GM12873 (cell line): ENCODE results near the gene ZNF84.

Experiments used
- TF ChIP-seq, protein P1 (sequence below): IDR thresholded peaks from 2 replicates; pipeline ENCODE4 v1.5.1; 2012; ENCODE audit warnings: low read depth, mild to moderate bottlenecking, moderate library complexity, low read length, control low read depth; ENCODE audit not compliant: insufficient read depth; ENCODE audit errors: missing control alignments

Gene ZNF84

DNA sequence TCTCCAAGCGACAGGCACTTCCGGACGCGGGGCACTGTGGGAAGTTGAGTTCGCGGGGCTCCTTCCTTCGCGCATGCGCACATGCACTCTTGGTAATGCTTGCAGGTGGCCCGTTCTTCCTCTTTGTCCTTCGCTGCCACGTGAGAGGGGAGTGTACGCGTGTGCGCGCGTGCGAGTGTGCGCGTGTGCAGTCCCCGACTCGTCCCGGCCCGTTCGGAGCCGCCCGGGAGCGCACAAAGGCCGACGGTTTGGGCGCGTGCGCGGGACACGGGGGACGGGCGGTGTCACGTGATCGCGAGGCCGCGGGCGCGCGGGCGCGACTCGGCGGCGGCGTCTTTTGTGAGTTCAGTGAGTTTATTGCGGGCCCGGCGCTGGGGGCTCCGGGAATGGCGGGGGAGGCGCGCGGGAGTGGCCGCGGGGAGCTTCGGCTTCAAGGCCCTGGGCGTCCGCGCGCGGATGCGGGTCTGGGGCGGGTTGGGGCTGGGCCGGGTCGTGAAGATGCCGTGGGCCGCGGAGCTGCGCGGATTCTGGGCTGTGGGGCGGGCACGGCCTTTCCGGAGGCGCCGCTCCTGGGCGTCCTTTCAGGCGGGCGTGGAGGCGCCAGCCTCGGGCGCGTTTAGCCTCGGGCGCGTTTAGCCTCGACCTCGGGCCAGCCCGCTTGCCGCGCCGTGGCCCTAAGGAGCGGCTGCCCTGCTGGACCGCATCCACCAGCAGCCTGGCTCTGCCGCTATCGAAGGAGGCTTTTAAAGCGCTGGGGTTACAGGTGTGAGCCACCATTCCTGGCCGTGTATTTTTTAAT lies at the start of gene ZNF84:
TSS of gene ZNF84 (plus strand) at position 303 of the 799 bp plus-strand sequence. CDS start 3,959 bp downstream, outside the sequence.
- TF ChIP-seq, protein P1, sequence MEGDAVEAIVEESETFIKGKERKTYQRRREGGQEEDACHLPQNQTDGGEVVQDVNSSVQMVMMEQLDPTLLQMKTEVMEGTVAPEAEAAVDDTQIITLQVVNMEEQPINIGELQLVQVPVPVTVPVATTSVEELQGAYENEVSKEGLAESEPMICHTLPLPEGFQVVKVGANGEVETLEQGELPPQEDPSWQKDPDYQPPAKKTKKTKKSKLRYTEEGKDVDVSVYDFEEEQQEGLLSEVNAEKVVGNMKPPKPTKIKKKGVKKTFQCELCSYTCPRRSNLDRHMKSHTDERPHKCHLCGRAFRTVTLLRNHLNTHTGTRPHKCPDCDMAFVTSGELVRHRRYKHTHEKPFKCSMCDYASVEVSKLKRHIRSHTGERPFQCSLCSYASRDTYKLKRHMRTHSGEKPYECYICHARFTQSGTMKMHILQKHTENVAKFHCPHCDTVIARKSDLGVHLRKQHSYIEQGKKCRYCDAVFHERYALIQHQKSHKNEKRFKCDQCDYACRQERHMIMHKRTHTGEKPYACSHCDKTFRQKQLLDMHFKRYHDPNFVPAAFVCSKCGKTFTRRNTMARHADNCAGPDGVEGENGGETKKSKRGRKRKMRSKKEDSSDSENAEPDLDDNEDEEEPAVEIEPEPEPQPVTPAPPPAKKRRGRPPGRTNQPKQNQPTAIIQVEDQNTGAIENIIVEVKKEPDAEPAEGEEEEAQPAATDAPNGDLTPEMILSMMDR, result no peak

DNA sequence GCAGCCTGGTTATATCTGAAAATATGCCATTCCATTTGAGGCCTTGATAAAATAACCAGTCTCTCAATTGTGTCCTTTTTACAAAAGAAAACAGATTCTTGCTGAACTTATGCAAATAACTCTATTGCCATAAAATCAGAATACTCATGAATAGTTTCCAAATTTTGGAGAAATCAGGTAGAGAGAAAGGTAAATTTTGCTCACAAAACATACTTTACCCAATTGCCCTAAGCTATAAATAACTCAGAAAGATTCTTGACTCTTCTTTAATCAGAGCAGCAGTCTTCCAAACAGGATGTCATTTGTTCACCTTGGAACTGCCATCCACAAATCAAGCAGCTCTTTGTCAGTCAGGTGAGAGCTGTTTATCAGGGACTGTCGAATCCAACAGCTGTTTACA lies 38.6 kb upstream of the ZNF84 start:
- TF ChIP-seq, protein P1, result no peak

DNA sequence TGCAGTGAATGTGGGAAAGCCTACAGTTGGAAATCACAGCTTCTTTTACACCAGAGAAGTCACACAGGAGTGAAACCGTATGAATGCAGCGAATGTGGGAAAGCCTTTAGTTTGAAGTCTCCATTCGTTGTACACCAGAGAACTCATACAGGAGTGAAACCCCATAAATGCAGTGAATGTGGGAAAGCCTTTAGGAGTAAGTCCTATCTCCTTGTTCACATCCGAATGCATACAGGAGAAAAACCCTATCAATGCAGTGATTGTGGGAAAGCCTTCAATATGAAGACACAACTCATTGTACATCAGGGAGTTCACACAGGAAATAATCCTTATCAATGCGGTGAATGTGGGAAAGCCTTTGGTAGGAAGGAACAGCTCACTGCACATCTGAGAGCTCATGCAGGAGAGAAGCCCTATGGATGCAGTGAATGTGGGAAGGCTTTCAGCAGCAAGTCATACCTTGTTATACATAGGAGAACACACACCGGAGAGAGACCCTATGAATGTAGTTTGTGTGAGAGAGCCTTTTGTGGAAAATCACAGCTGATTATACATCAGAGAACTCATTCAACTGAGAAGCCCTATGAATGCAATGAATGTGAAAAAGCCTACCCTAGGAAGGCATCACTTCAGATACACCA lies 26.5 kb upstream of the ZNF84 start:
- TF ChIP-seq, protein P1, result no peak

DNA sequence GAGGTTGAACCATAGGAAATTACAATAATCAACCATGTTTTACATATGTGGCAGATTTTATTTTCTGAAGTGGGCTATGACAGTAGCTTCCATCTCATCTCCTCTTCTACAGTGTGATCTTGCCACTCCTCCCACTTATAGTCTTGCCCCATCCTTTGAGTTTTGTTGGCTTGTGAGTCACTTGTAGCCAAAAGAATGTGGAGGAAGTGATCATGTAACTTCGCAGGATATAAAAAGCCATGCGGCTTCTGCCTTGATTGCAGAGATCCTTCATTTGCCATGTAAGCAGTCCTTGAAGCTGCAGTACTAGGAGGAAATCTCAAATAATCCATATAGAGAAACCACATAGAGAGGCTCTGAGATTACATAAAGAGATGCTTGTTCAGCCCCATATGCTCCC lies 13.7 kb upstream of the ZNF84 start:
- TF ChIP-seq, protein P1, result no peak

DNA sequence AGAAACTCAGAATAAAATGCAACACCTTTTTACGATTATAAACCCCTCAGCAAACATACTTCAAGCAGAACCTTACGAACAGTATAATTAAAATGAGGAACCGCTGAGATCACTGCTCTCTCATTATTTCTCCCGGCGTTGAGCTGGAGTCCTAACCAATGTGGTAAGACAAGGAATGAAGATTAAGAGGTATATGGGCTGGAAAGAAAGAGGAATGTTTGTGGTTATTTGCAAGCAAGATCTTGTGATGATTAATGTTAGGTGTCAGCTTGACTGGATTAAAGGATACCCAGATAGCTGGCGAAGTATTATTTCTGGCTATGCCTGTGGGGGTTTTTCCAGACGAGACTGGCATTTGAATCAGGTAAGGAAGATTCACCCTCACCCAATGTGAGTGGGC lies 10.3 kb upstream of the ZNF84 start:
- TF ChIP-seq, protein P1, result no peak

DNA sequence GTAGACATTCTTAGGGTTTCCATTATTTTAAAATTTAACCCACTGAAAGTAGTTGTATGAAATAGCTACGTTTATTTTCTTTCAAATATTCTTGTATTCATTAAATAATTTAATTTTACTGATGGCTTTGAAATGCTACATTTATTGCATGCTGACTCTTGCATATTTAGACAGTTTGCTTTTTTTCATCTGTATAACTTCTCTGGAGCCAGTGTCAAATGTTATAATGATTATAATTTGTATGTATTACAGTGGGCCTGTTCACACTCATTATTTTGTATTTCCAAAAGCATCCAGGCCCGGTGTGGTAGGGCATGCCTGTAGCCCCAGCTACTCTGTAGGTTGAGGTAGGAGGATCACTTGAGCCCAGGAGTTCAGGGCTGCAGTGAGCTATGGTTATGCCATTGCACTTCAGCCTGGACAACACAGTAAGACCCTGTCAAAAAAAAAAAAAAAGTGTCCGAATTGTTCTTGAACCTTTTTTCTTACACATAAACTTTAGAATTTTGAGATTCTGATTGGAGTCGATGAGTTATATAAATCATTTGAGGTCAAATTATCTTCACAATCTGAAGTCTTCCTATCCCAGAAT lies 905 bp downstream of the ZNF84 start:
- TF ChIP-seq, protein P1, result no peak

DNA sequence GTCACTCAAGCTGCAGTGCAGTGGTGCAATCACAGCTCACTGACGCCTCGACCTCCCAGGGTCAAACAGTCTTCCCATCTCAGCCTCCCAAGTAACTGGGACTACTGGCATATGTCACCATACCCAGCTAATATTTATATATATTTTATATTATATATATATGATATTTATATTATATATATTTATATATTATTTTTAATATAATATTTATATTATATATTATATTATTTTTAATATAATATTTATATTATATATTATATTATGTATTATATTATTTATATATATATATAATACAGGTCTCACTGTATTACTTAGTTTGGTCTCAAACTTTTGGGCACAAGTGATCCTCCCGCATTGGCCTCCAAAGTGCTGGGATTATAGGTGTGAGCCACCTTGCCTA lies 9.4 kb downstream of the ZNF84 start:
- TF ChIP-seq, protein P1, result no peak
